ENCODE data around the gene HDHD3. TPM values are rescaled to one million over a fixed set of nuclear protein-coding genes. Genes with fewer than 3 reads are reported as not detected.

The HDHD3 gene
- total RNA-seq, 2 experiments from 2014 or later = 13.5 to 13.8 TPM

DNA sequence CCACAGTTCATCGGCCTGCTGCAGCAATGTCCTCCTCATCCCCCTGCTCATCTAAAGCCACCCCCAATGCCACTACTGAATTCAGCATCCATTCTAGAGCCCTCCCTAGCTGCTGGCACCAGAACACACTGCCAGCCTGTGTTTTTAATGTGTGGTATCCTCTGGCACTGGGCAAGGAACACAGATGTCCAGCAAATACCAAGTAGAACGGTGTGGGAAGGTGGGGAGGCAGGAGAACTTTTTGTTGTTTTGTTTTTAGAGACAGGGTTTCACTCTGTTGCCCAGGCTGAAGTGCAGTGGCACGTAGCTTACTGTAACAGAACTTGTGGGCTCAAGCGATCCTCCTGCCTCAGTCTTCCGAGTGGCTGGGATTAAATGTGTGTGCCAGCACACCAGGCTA is 4.7 kb downstream of the HDHD3 start:
- ChIA-PET POLR2A (no interaction called here), CTCF (no interaction called here)

DNA sequence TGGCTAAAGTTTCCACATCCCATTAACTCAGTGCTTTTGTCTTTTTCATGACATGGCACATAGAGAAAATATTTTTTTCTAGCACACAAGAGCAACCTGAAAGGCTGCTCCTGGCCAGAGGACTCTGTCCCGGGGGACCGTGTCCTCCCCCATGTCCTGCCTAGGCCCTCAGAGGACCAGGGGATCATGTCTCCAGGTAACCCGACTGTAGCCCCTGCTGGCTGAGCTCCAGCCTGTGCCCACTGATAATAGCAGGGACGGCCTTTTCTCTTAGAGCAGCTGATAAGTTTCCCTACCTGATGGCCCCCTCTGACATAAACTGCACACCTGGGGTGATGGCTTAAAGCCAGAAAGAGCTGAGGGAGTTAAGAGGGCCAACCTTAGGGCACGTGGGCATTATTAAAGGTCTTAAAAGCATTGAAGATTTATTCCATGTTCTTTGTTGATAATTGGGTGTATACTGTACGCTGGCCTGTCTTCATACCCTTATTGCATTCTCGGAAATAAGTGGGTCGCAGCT is 5.9 kb downstream of the HDHD3 start:
- POLR2A ChIA-PET = no interaction called here

GRCh38 chr9:113369855-113370140 is 7.0 kb downstream of the HDHD3 start:
- CTCF ChIA-PET = no interaction called here
- POLR2A ChIA-PET = no interaction called here

More for the DNA sequence above, 5.9 kb downstream of the HDHD3 start:
- CTCF ChIA-PET = no interaction called here

- CTCF ChIA-PET = interaction anchor here (1.0 kb wide), 1 partner anchor 32 kb away, joined by 3 read pairs; the partner anchor contains the start of gene ALAD
- POLR2A ChIA-PET = no interaction called here
These were observed 7.6 kb downstream of the HDHD3 start for GRCh38 chr9:113368982-113369854.

DNA sequence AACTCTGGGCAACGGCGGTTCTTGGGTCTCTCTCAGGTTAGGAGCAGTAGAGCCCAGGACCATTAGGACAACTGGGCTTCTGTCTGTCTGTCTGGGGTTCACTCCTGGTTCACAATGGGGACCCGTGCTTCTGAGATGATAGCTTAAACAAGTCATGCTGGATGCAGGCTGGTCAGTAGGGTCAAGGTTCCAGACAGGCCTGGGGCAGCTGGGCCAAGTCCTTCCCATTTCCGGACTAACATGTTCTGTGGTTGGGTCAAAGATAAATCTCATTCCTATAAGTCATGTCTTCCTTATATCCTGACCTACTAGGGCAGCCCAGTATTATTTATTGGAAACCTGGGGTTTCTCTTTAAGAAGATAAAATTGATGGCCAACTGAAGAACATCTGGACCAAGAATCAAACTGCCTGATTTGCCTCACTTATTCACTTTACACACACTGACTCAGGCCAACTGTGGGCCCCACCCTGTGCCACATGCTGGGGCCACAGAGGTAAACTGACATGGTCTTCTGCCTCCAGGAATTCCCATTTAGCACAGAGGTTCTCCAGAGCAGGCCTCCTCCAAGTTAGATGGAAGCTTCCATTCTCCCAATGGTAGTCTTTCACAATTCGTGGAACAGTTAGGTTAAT is 8.3 kb downstream of the HDHD3 start:
- POLR2A ChIA-PET = no interaction called here
- CTCF ChIA-PET = interaction anchor here (1.0 kb wide), 1 partner anchor 32 kb away, joined by 3 read pairs; the partner anchor contains the start of gene ALAD

DNA sequence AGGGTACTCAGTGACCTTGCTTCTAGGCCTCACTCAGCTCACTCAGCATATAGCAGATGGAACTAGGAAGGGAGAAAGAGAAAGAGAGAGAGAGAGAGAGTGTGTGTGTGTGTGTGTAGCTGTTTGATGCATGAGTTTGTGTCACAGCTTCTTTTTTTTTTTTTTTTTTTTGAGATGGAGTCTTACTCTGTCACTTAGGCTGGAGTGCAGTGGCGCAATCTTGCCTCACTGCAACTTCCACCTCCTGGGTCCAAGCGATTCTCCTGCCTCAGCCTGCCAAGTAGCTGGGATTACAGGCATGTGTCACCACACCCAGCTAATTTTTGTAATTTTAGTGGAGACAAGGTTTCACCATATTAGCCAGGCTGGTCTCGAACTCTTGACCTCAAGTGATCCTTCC is 11.1 kb downstream of the HDHD3 start:
- CTCF ChIA-PET = interaction anchor here (0.7 kb wide), 1 partner anchor 45 kb away, joined by 3 read pairs; the partner anchor contains the start of genes C9orf43 and POLE3
- POLR2A ChIA-PET = interaction anchor here (0.6 to 0.7 kb wide), 2 partner anchors 60 to 81 kb away, joined by 3 to 4 read pairs; no protein-coding TSS in a partner anchor

DNA sequence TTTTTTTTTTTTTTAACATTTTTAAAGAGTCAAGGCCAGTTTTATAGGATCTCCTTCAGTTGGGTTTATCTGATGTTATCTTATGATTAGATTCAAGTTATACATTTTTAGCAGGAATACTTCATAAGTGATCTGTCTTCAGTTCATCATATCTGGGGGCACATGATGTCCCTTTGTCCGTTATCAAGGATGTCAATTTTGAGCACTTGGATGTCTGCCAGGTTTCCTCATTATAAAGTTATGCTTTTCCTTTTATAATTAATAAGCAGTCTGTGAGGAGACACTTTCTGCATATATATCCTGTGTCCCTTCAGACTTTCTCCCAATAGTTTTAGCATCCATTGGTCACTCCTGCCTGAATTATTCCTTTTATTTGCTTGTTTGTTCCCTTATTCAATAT is 11.8 kb downstream of the HDHD3 start:
- POLR2A ChIA-PET = interaction anchor here (0.6 kb wide), 1 partner anchor 59 kb away, joined by 4 read pairs; no protein-coding TSS in a partner anchor
- CTCF ChIA-PET = no interaction called here

GRCh38 chr9:113363336-113363735 is 13.4 kb downstream of the HDHD3 start:
- CTCF ChIA-PET = no interaction called here
- POLR2A ChIA-PET = no interaction called here

DNA sequence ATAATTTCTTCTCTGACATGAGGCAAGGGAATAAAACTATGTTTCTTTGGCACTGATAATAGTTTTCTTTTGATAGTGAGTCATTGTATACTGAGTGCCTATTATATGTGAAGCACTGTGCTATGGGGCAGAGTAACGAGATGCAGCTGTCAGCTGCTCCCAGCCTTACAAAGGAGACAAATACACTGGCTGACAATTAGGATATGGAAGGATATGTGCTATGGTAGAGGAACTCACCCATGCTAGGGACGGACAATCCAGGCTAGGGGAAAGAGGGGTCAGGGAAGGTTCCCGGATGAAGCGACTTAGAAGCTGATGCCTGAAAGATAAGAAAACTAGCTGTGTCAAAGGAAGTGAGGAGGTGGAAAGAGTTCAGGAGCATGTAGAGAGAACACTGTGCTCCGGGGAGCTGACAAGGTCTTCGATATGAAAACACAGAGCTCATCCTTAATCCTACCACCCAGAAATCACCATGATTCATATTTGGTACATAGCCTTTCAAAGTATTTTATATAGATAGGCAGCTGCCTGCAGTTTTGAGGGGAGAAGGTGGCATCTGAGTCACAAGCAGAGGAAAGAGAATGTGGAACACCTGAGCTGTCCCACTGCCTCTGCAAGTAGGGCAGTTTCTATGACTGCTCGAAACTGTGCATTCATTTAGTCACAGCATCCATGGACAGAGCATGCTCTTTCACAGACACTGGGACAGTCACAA is 15.3 kb downstream of the HDHD3 start:
- CTCF ChIA-PET = interaction anchor here (1.0 kb wide), 1 partner anchor 12 kb away, joined by 3 read pairs; no protein-coding TSS in a partner anchor
- POLR2A ChIA-PET = interaction anchor here (1.1 kb wide), 1 partner anchor 21 kb away, joined by 3 read pairs; no protein-coding TSS in a partner anchor

- POLR2A ChIA-PET = no interaction called here
- CTCF ChIA-PET = no interaction called here
These were observed 16.4 kb downstream of the HDHD3 start for GRCh38 chr9:113360242-113360842.

DNA sequence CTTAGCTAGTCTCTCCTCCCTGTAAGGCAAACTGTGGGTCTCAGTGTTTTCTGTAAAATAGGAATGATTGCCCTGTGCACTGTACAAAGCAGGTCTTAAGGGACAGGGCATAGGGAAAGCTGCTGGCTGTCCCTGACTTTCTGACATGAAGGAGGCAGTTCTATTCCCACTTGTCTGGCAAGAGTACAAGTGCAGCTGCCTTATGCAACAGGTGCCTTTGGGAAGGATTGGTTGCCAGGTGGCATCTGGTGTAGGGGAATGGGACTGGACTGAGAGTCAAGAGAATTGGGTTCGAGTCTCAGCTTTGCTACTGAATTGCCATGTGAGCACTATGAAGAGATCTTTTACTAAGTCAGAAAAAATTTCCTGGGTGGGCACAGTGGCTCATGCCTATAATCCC is 17.4 kb downstream of the HDHD3 start:
- CTCF ChIA-PET = interaction anchor here (1.2 kb wide), 1 partner anchor 9 kb away, joined by 3 read pairs; no protein-coding TSS in a partner anchor

GRCh38 chr9:113356686-113357292 is 20.0 kb downstream of the HDHD3 start:
- POLR2A ChIA-PET = interaction anchor here (0.8 kb wide), 1 partner anchor 31 kb away, joined by 3 read pairs; no protein-coding TSS in a partner anchor
- CTCF ChIA-PET = no interaction called here

More for the DNA sequence above, 17.4 kb downstream of the HDHD3 start:
- POLR2A ChIA-PET = no interaction called here

- POLR2A ChIA-PET = no interaction called here
These were observed 21.7 kb downstream of the HDHD3 start for GRCh38 chr9:113355040-113355596.

GRCh38 chr9:113352411-113352810 is 24.4 kb downstream of the HDHD3 start:
- CTCF ChIA-PET = no interaction called here
- POLR2A ChIA-PET = no interaction called here

More at GRCh38 chr9:113355040-113355596, 21.7 kb downstream of the HDHD3 start:
- CTCF ChIA-PET = no interaction called here

- ChIA-PET POLR2A (no interaction called here), CTCF (interaction anchor here (0.8 kb wide), 1 partner anchor 11 kb away, joined by 3 read pairs; the partner anchor contains the start of gene WDR31)
These were observed 24.8 kb downstream of the HDHD3 start for GRCh38 chr9:113352006-113352405.

DNA sequence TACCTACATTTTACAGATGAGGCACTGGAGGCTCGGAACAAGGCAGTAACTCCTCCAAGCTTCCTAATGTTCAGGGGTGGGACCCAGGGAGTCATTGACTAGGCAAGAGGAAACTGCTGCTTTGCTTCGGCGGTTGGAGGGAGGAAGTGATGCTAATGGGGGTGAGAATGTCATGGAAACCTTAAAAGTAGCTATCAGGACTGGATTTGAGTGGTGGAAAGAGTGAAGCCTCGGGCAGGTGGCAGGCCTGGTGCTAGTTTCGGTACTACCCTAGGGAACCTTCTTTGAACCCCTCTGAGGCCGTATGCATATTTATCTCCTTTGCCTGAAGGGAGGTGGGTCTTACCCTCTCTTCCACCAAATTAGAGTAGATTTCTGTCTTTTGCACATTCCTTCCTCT is 25.8 kb downstream of the HDHD3 start:
- POLR2A ChIA-PET = interaction anchor here (0.7 to 1.4 kb wide), 3 partner anchors 25 to 130 kb away, joined by 3 to 6 read pairs (median 4); partner anchors contain the start of genes C9orf43, FKBP15, HDHD3 and POLE3
- CTCF ChIA-PET = interaction anchor here (0.7 to 3.2 kb wide), 7 partner anchors 8 to 307 kb away, joined by 3 to 10 read pairs (median 3); partner anchors contain the start of genes CDC26, FKBP15, PRPF4 and SLC31A1

- CTCF ChIA-PET = interaction anchor here (0.8 to 3.2 kb wide), 7 partner anchors 8 to 129 kb away, joined by 3 to 10 read pairs (median 3); partner anchors contain the start of genes CDC26, FKBP15, PRPF4 and SLC31A1
These were observed 26.6 kb downstream of the HDHD3 start for GRCh38 chr9:113350107-113350661.

More at GRCh38 chr9:113350107-113350661, 26.6 kb downstream of the HDHD3 start:
- POLR2A ChIA-PET = interaction anchor here (0.7 to 1.4 kb wide), 5 partner anchors 11 to 129 kb away, joined by 3 to 6 read pairs (median 4); partner anchors contain the start of genes C9orf43, FKBP15, HDHD3 and POLE3
